ENCODE results near the gene RIOK1. TPM values are rescaled to one million over a fixed set of nuclear protein-coding genes. Genes with fewer than 3 reads are reported as not detected.

The RIOK1 gene
- total and polyA plus RNA-seq, 2 of the 13 experiments (the other 11 are each of a cell fraction or from before 2014, with no cell fraction given) = 9.4 to 37.8 TPM

DNA sequence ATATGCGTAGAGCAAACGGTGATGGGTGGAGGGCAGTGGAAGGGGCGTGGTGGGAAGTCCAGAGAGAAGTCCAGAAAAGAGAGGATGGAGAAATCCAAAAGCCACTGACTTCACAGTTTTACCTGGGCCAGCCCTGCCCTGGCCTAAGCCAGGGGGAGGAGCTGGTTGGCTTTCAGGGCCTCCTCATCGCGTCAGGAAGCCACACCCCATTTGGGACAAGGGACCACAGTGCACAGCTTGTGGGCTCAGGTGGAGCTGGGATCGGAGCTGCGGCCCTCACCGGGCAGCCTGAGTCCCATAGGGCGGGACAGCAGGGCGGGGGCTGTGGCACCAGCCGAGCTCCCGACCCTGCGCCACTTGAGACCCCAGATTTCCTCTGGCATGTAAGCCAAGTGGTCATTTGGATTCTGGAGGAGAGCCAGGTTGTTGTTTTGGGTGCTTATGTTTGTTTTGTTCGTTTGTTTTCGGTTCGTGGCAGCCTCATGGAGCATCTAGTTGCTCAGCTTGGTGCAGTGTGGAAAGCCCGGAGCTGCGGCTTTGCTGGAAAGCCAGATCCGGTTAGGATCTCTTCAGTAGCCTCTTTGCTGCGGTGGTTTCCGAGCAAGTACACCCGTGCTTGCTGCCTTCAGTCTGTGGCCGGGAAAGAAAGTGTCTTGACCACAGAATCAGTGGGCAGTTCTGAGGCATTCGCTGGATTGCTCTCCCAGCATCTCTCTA is 42.2 kb downstream of the RIOK1 start (continued):
- TF ChIP-seq, protein P1, sequence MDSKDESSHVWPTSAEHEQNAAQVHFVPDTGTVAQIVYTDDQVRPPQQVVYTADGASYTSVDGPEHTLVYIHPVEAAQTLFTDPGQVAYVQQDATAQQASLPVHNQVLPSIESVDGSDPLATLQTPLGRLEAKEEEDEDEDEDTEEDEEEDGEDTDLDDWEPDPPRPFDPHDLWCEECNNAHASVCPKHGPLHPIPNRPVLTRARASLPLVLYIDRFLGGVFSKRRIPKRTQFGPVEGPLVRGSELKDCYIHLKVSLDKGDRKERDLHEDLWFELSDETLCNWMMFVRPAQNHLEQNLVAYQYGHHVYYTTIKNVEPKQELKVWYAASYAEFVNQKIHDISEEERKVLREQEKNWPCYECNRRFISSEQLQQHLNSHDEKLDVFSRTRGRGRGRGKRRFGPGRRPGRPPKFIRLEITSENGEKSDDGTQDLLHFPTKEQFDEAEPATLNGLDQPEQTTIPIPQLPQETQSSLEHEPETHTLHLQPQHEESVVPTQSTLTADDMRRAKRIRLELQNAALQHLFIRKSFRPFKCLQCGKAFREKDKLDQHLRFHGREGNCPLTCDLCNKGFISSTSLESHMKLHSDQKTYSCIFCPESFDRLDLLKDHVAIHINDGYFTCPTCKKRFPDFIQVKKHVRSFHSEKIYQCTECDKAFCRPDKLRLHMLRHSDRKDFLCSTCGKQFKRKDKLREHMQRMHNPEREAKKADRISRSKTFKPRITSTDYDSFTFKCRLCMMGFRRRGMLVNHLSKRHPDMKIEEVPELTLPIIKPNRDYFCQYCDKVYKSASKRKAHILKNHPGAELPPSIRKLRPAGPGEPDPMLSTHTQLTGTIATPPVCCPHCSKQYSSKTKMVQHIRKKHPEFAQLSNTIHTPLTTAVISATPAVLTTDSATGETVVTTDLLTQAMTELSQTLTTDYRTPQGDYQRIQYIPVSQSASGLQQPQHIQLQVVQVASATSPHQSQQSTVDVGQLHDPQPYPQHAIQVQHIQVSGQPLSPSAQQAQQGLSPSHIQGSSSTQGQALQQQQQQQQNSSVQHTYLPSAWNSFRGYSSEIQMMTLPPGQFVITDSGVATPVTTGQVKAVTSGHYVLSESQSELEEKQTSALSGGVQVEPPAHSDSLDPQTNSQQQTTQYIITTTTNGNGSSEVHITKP (CRISPR knock-in tag; IDR thresholded peaks at IDR 0.05; ENCODE audit: low read depth) = 0 out of 2 replicates have a peak, but pooled peaks have one; percentile 11
- peak; percentile 60 for TF ChIP-seq KDM5B (CRISPR knock-in tag; IDR thresholded peaks at IDR 0.05; ENCODE audit: borderline replicate concordance)
- no peak for TF ChIP-seq USF2 (IDR thresholded peaks at IDR 0.05; ENCODE audit: low read depth, low read length)
- TF ChIP-seq USF2 (CRISPR knock-in tag; IDR thresholded peaks at IDR 0.05; ENCODE audit: borderline replicate concordance) = no peak
- TF ChIP-seq ZNF850 (CRISPR knock-in tag; conservative IDR thresholded peaks at IDR 0.05) = no peak
- TF ChIP-seq KMT2A (CRISPR knock-in tag; IDR thresholded peaks at IDR 0.05) = peak; percentile 3; the same call in 1 of the 2 replicates
- TF ChIP-seq, protein P2, sequence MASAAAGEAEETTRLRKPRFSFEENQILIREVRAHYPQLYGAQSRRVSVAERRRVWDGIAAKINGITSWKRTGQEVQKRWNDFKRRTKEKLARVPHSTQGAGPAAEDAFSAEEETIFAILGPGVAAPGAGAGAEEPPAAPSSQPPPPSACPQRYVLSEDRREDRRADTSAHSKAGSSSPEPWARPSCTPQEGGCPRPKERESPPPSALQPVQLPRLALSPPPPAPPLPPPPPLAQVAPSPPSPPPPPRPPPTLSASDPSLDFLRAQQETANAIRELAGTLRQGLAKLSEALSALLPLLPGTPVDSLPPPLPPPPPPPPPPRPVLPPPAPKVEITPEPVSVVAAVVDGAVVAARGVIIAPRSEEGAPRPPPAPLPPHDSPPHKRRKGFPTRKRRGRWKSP (CRISPR knock-in tag; IDR thresholded peaks at IDR 0.05) = no peak
- TF ChIP-seq RBFOX2 (IDR thresholded peaks at IDR 0.05; ENCODE audit: low read depth, low read length) = no peak
- no peak for TF ChIP-seq ZNF367 (CRISPR knock-in tag; IDR thresholded peaks at IDR 0.05; ENCODE audit: borderline replicate concordance)
- TF ChIP-seq PREB (CRISPR knock-in tag; IDR thresholded peaks at IDR 0.05) = no peak
- no peak for TF ChIP-seq ZNF781 (CRISPR knock-in tag; IDR thresholded peaks at IDR 0.05; ENCODE audit: borderline replicate concordance, not compliant biosample characterization)
- TF ChIP-seq FOXC1 (CRISPR knock-in tag; IDR thresholded peaks at IDR 0.05; ENCODE audit: borderline replicate concordance) = no peak
- no peak for TF ChIP-seq U2AF2 (IDR thresholded peaks at IDR 0.05; ENCODE audit: low read depth, low read length)
- TF ChIP-seq, protein P3, sequence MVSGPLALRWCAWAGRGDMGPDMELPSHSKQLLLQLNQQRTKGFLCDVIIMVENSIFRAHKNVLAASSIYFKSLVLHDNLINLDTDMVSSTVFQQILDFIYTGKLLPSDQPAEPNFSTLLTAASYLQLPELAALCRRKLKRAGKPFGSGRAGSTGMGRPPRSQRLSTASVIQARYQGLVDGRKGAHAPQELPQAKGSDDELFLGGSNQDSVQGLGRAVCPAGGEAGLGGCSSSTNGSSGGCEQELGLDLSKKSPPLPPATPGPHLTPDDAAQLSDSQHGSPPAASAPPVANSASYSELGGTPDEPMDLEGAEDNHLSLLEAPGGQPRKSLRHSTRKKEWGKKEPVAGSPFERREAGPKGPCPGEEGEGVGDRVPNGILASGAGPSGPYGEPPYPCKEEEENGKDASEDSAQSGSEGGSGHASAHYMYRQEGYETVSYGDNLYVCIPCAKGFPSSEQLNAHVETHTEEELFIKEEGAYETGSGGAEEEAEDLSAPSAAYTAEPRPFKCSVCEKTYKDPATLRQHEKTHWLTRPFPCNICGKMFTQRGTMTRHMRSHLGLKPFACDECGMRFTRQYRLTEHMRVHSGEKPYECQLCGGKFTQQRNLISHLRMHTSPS (CRISPR knock-in tag; IDR thresholded peaks at IDR 0.05; ENCODE audit: low read depth) = no peak
- TF ChIP-seq HMG20A (CRISPR knock-in tag; IDR thresholded peaks at IDR 0.05; ENCODE audit: borderline replicate concordance) = no peak
- TF ChIP-seq ZC3H4 (CRISPR knock-in tag; IDR thresholded peaks at IDR 0.05; ENCODE audit: borderline replicate concordance) = no peak
- no peak for TF ChIP-seq POLR2A (IDR thresholded peaks at IDR 0.05; ENCODE audit: insufficient read depth in 1 of 2, low read depth in 2 of 2, low read length in 2 of 2)
- TF ChIP-seq HOXA9 (CRISPR knock-in tag; IDR thresholded peaks at IDR 0.05; ENCODE audit: borderline replicate concordance) = no peak
- no peak for TF ChIP-seq MEIS2 (CRISPR knock-in tag; IDR thresholded peaks at IDR 0.05)
- TF ChIP-seq ZNF17 (CRISPR knock-in tag; IDR thresholded peaks at IDR 0.05) = no peak

Measured in HepG2 (cell line).